Erythroblast (primary cell): ENCODE results near the gene SLAIN2.

ENCODE experiments used
- GATA1 ChIP-seq: IDR thresholded peaks from 2 replicates; pipeline ENCODE4 v1.6.1; 2011; ENCODE audit warnings: low read depth, mild to moderate bottlenecking, control low read depth, low read length, moderate library complexity
- POLR2A ChIP-seq: IDR thresholded peaks from 2 replicates; pipeline ENCODE4 v1.6.1; 2011; ENCODE audit warnings: mild to moderate bottlenecking, low read length

- TF ChIP-seq POLR2A: no peak
- no peak for TF ChIP-seq GATA1
These were observed 113.3 kb downstream of the SLAIN2 start for GRCh38 chr4:48454591-48454990.
